ENCODE measurements around the gene LDLRAD4.

DNA sequence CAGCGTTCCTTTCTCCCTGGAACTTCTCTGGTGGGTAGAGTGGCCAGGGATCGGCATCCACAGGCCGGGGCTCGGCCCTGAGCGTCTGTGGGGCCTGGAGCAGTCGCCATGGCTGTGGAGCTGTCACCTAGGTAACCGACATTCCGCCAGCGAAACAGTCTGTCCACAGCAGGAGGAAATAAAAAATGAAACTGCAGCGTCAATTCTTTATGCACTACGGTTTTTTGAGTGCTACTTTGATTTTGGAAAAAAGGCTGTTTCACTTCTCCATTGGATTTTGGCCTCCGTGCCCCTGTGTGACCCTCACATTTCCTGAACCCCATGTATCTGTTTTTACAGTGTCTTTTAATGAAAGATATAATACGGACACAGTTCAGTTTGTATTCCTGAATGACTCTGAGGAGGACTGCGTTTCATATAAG lies 163.4 kb downstream of the LDLRAD4 start:
- TF ChIP-seq, protein P1, sequence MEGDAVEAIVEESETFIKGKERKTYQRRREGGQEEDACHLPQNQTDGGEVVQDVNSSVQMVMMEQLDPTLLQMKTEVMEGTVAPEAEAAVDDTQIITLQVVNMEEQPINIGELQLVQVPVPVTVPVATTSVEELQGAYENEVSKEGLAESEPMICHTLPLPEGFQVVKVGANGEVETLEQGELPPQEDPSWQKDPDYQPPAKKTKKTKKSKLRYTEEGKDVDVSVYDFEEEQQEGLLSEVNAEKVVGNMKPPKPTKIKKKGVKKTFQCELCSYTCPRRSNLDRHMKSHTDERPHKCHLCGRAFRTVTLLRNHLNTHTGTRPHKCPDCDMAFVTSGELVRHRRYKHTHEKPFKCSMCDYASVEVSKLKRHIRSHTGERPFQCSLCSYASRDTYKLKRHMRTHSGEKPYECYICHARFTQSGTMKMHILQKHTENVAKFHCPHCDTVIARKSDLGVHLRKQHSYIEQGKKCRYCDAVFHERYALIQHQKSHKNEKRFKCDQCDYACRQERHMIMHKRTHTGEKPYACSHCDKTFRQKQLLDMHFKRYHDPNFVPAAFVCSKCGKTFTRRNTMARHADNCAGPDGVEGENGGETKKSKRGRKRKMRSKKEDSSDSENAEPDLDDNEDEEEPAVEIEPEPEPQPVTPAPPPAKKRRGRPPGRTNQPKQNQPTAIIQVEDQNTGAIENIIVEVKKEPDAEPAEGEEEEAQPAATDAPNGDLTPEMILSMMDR (conservative IDR thresholded peaks at IDR 0.05), result no peak
- no peak for TF ChIP-seq EZH2 (IDR thresholded peaks at IDR 0.05; ENCODE audit: low read depth)

All from PC-9 (cell line).